HG02870 (cell line): ENCODE data around the gene ALDH1B1.
A peak's percentile ranks its signal among the peaks of the same experiment; 100 is the strongest.

Experiments used
- ATAC-seq: cut with Tn5 transposase; IDR thresholded peaks from one replicate; pipeline ENCODE4 v1.9.1; 2021; ENCODE audit warnings: mild to moderate bottlenecking, moderate library complexity; ENCODE audit not compliant: unreplicated experiment

ALDH1B1 gene

DNA sequence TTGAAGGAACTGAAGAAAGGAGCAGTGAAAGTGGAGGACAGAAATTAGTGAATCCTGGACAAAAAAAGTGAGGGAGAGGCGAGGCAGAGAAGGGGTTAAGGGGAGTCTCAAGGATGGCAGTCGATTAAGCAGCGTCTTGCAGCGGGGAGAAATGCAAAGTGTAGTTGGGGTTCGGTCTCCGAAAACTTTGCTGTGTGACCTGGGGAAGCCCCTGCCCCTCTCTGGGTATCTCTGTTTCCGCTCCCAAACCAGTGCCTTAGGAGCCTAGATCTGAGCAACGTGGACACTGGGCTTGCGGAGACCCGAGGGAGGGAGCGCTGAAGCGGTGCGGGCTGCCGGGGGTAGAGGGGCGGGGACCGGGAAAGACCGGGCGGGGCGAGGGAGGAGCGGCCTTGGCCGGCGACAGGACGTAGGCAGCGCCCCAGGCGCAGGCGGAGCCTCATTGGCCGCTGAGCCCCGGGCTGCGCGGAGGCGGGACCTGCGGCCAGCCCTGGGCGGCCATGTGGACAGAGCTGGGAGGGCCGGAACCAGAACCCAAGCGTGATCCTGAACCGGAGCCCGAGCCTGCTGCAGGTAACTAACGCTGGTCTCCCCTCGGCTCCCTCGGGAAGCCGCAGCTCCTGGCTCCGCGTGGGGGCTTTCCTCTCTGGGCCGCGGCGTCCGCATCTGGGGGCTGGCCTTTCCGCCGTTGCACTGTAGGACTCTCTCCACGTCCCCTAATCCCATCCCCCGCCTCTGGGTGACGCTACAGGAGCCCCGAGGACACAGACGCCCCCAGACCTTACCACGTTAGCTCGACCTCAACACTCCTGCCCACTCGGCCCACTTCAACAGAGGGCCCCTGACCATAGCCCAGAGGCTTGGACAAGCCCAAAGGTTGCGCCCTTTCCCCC is at the start of gene ALDH1B1:
ALDH1B1 (plus strand) TSS at position 468 of the 893 bp plus-strand sequence. CDS start 3,047 bp downstream, outside the sequence.
- ATAC-seq: peak; percentile 98

DNA sequence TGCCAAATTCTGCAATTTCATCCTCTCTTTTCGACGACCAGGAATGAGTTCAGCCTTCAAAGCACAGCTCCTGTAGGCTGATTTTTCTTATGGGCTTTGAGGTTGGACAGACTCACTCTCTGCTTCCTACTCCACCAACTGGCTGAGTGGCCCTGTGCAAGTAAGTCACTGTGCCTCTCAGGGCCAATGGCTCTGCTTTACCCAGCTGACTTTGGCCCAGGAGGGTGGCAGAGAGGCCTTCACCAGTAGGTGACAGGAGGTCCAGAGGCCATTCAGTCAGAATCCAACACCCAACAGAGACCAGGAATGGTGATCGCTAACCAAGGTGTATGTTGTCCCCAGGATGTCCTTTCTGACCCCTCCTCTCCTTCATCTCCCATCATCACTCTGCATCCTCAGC is 49.5 kb upstream of the ALDH1B1 start:
- no peak for ATAC-seq

DNA sequence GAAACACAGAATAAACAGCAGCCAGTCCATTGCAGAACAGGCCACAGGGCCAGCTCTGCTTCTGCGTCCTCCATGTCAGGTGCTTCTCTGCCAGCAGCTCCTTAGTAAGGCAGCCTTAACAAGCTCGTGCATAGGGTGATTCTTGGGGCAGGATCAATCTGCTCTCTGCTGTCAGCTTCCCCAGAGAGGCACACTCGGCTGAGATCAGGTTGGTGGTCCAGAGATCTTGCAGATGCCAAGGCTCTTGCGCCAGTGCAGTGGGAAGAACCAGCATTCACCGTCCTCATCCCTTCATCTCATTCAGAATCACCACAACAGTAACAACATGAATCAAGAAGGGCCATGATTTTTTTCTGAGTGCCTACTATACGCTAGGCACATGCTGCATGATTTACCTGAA is 49.0 kb upstream of the ALDH1B1 start:
- ATAC-seq: no peak

DNA sequence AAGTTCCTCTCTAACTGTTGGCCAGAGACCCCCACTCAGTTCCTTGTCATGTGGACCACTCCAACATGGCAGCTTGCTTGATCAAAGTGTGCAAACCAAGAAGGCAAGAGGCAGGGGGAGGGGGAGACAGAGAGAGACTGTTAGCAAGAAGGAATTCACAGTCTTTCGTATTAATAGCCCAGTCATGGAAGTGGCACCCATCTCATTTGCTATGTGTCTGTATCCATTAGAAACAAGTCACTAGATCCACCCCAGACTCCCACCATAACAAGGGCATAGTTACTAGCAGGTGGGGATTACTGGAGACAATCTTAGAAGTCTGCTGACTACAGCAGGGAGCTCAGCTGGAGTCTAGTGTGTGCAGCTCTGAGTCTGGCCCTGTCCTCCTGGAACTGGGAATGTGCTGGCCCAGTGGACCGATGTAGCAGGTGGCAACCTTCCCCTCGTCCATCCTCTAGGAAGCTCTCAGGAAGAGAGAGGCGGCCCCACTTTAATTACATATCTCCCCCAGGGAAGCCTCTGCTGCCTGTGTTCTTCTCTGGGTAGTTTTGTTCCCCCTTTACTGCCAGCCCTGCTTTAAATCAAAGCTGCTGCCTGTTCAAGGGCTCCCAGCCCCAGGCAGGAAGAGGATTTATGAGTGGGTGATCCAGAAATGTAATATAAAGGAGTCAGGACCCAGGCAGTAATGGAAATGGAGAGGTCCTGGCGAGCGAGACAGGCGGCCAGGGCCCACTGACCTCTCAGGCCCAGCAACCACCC is 47.8 kb upstream of the ALDH1B1 start:
- ATAC-seq: no peak

- ATAC-seq: no peak
Observed at GRCh38 chr9:38345851-38346755, 46.4 kb upstream of the ALDH1B1 start.

DNA sequence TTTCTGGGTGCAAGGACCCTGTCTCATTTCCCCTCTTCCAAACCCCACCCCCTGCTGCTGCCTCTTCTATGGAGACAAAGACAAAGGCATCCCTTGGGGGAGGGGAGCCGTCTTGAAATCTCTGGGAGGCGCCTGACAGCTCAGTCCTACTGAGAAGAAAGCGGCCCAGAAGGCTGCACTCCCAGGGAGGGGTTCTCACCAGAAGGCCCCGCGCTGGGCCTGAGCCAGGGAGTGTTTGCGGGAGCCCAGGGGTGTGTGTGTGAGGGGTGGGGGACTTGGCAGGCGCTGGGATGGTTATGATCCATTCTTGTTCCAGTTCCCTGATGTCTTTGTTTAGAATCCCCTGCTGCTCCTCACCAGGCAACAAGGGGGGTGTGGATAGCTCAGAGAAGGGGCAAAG is 45.7 kb upstream of the ALDH1B1 start:
- no peak for ATAC-seq

DNA sequence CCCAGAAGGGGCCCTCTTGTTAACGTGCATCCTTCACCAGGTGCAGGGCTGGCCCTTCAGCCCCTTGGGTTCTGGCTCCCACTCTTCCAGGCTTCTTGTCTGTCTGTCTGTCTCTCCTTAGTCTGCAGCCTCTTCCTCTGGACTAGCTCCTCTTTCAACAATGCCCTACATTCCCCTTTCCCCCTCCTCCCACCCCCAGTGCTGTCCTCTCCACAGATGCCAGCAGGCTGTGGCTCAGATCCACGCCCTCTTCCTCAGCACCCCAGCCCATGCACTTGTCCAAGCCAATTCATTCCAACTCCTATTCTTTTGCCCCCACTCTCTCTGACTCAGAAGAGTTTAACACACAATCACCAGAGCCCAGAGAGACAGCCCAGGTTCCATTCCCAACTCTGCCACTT is 45.2 kb upstream of the ALDH1B1 start:
- ATAC-seq: no peak

- ATAC-seq: no peak
Observed at GRCh38 chr9:38347946-38348345, 44.6 kb upstream of the ALDH1B1 start.

- no peak for ATAC-seq
Observed at GRCh38 chr9:38350529-38350928, 42.0 kb upstream of the ALDH1B1 start.

DNA sequence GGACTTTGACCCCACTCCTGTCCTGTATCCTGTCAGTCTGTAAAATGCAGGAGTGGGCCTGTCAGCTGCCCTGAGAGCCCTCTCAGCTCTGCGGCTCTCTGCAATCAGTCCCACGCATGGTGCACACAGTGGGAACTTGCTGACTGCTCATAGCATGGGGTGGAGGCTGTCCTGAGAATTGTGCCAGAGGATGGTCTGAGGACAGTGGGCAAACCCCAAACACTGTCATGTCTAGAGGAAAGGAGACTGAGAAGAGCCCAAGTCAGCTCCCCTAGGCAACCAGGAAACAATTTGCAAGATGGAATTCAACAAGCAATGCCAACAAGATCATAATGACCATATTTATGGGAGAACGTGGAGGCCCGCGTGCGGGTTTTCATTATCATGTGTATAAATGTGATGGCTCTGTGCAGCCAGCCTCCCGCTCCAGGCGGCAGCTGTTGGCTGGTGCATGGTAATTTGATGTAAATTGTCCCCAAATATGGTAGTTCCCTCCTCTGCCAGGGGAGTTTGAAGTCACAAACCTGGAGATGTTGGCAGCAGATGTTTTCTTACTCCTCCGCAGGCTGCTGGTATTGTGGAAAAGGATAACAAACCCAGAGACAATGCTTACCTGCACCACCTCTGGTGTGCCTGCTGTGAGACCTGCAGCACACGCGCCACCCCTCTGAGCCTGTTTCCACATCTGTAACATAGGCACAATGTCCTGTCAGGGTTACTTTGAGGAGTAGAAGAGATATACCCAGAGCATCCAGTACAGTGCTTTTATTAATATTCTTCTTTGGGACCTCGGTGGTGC is 39.8 kb upstream of the ALDH1B1 start:
- no peak for ATAC-seq

GRCh38 chr9:38355115-38355514 is 37.4 kb upstream of the ALDH1B1 start:
- no peak for ATAC-seq

GRCh38 chr9:38355517-38356120 is 36.9 kb upstream of the ALDH1B1 start:
- ATAC-seq: no peak

- no peak for ATAC-seq
Observed at GRCh38 chr9:38356851-38357250, 35.7 kb upstream of the ALDH1B1 start.

DNA sequence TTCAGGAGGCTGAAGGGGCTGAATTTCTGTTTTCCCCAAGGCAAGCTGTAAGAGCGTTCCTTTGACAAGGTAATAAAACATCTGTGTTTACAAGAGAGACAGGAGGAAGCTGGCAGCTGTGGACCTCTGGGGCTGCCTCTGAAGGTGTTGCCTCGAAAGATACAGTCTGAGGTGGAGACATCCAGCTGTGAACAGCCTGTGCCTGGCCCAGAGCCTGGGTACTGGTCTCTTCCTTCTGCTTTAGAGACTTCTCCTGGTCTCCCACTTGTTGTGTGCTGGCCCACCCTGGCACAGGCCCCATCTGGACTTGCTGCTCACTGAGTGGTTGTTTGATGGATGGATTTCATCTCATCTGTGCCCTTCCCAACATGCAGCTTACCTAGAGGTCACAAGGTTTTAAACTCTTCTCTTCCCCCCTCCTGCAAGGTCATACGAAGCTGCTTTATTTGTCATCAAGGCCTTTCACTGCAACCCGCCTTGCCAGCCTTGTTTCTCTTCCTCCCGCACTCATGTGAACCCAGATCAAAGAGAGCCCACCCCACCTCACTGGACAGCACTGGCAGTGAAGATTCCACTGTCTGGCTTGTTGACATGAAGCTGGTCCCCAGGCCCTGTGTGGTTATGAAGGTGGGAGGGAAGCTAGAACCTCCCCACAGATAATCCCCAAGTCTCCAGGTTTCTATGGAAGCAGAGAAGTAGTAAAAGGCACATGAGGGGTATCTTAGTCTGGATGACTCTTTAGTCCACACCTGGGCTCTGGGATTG is 35.0 kb upstream of the ALDH1B1 start:
- ATAC-seq: no peak

DNA sequence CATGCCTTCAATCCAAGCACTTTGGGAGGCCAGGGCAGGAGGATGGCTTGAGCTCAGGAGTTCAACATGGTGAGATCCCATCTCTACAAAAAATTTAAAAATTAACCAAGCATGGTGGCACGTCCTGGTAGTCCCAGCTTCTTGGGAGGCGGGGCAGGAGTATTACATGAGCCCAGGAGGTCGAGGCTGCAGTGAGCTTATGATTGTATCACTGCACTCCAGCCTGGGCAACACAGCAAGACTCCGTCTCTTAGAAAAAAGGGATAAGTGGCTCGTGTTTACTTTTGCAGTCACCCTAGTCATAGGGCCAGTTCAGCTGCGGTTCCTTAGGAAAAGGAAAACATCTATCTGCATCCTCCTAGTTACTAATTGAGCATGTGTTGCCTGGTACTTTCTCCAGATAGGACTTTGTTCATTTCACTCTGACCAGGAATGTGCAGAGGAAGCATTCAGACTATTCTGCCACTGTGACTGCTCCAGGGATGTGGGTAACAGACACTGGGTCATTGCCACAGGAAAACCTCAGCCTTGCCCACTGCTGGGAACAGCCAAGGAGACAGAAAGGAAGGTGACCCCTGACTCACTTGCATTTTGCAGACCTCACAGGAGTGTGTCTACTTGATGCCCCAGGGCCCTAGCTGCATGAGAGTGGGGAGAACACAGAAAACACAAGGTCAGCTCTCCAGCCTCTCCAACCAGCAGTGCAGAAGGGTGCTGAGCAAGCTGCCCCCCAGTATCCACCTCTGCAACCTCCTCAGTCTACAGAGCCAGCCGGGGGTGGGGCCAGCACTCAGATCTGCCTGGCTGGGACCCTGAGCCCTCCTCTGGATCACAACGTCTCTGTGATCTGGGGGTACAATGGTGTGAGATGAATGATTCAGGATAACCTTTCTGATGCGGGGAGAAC is 33.9 kb upstream of the ALDH1B1 start:
- no peak for ATAC-seq

DNA sequence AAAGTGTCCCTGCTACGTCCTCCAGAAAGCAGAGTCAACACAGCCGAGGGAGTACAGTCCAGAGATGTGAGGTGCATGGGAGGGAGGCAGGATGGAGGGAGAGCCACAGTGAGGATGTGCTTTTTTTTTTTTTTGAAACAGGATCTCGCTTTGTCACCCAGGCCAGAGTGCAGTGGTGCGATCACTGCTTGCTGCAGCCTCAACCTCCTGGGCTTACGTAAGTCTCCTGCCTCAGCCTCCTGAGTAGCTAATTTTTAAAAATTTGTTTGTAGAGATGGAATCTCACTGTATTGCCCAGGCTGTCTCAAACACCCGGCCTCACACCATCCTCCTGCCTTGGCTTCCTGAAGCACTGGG is 33.2 kb upstream of the ALDH1B1 start:
- ATAC-seq: no peak

DNA sequence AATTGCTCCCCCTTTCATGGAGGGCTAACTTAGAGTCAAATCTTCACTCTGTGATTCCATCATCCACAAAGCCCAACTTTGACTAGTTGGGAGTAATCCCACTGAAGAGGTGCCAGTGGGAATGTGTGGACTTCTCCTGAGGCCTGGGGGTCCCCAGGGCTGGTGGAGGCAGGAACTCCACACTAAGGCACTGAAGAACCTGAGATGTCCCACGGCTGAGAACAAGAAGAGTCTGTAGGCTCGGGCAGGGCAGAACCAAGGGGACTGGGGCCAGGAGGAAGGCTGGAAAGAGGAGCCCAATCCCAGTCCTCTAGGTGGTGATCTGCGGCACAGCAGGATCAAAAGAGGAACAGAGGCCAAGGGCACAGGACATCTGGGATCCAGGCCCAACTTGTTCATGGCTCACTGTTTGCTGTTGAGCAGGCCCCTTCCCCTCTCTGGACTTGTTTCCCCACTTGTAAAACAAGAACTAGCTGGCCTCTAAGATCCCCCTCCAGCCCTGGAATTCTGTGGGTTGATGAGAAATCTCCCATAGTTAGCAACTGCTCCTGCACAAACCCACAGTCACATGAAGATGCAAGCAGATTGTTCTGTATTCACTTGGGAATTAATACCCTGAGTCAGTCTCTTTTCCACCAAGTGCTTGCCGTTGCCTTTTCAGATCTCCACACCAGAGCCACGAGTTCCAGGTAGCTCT is 32.7 kb upstream of the ALDH1B1 start:
- ATAC-seq: no peak
